ENCODE measurements around the gene CHRM2.

CHRM2 gene

GRCh38 chr7:136897676-136898075 is 29.2 kb downstream of the CHRM2 start:
- DNase-seq (ENCODE audit: low read depth) = no peak

GRCh38 chr7:136900005-136900404 is 31.6 kb downstream of the CHRM2 start:
- no peak for DNase-seq (ENCODE audit: low read depth)

GRCh38 chr7:136910771-136911170 is 42.3 kb downstream of the CHRM2 start:
- DNase-seq (ENCODE audit: low read depth) = no peak

GRCh38 chr7:136911344-136911743 is 42.9 kb downstream of the CHRM2 start:
- peak; percentile 9 for DNase-seq (ENCODE audit: low read depth)

GRCh38 chr7:136912339-136912738 is 43.9 kb downstream of the CHRM2 start:
- DNase-seq (ENCODE audit: low read depth) = no peak

GRCh38 chr7:136914016-136914415 is 45.6 kb downstream of the CHRM2 start:
- no peak for DNase-seq (ENCODE audit: low read depth)

GRCh38 chr7:136919820-136920219 is 51.4 kb downstream of the CHRM2 start:
- no peak for DNase-seq (ENCODE audit: low read depth)

- DNase-seq (ENCODE audit: low read depth) = peak; percentile 36
These were observed 54.7 kb downstream of the CHRM2 start for GRCh38 chr7:136923111-136923667.

GRCh38 chr7:136925044-136925443 is 56.6 kb downstream of the CHRM2 start:
- DNase-seq (ENCODE audit: low read depth) = no peak

GRCh38 chr7:136925556-136925955 is 57.1 kb downstream of the CHRM2 start:
- no peak for DNase-seq (ENCODE audit: low read depth)

- DNase-seq (ENCODE audit: low read depth) = no peak
These were observed 62.9 kb downstream of the CHRM2 start for GRCh38 chr7:136931169-136931867.

- no peak for DNase-seq (ENCODE audit: low read depth)
These were observed 69.0 kb downstream of the CHRM2 start for GRCh38 chr7:136937436-136937835.

- DNase-seq (ENCODE audit: low read depth) = no peak
These were observed 70.0 kb downstream of the CHRM2 start for GRCh38 chr7:136938476-136938875.

GRCh38 chr7:136940122-136940521 is 71.7 kb downstream of the CHRM2 start:
- no peak for DNase-seq (ENCODE audit: low read depth)

GRCh38 chr7:136940917-136941316 is 72.5 kb downstream of the CHRM2 start:
- no peak for DNase-seq (ENCODE audit: low read depth)

- no peak for DNase-seq (ENCODE audit: low read depth)
These were observed 73.4 kb downstream of the CHRM2 start for GRCh38 chr7:136941816-136942215.

- DNase-seq (ENCODE audit: low read depth) = no peak
These were observed 73.9 kb downstream of the CHRM2 start for GRCh38 chr7:136942401-136942800.

- no peak for DNase-seq (ENCODE audit: low read depth)
These were observed 74.5 kb downstream of the CHRM2 start for GRCh38 chr7:136942994-136943393.

GRCh38 chr7:136947347-136947746 is 78.9 kb downstream of the CHRM2 start:
- DNase-seq (ENCODE audit: low read depth) = no peak

GRCh38 chr7:136950331-136950730 is 81.9 kb downstream of the CHRM2 start:
- no peak for DNase-seq (ENCODE audit: low read depth)

- DNase-seq (ENCODE audit: low read depth) = peak; percentile 62
These were observed 84.9 kb downstream of the CHRM2 start for GRCh38 chr7:136953386-136953785.

- no peak for DNase-seq (ENCODE audit: low read depth)
These were observed 87.8 kb downstream of the CHRM2 start for GRCh38 chr7:136956232-136956631.

- DNase-seq (ENCODE audit: low read depth) = no peak
These were observed 88.2 kb downstream of the CHRM2 start for GRCh38 chr7:136956671-136957070.

GRCh38 chr7:136957391-136957790 is 88.9 kb downstream of the CHRM2 start:
- DNase-seq (ENCODE audit: low read depth) = no peak
